T-helper 1 cell treated with Interleukin-12 subunit alpha and Interleukin-12 subunit beta and Interleukin-4 antibody, amounts not matched to agents 30 μg/mL and 1 μg/mL, for 36 hours (primary cell): ENCODE measurements around the gene SLC4A4.

Source experiments
- H3K27ac Mint-ChIP-seq: one replicate; pipeline ENCODE4 v1.8.0; 2021; ENCODE audit warnings: mild to moderate bottlenecking, mixed read lengths
- H3K27me3 Mint-ChIP-seq: one replicate; pipeline ENCODE4 v1.8.0; 2021; ENCODE audit warnings: low read depth, mixed read lengths
- H3K36me3 Mint-ChIP-seq: one replicate; pipeline ENCODE4 v1.8.0; 2021; ENCODE audit warnings: low read depth, mixed read lengths
- H3K4me1 Mint-ChIP-seq: one replicate; pipeline ENCODE4 v1.8.0; 2021; ENCODE audit warnings: low read depth, mixed read lengths
- H3K4me3 Mint-ChIP-seq: one replicate; pipeline ENCODE4 v1.8.0; 2021; ENCODE audit warnings: mild to moderate bottlenecking, moderate library complexity, mixed read lengths
- H3K9me3 Mint-ChIP-seq: one replicate; pipeline ENCODE4 v1.8.0; 2021; ENCODE audit warnings: mixed read lengths

The SLC4A4 gene

GRCh38 chr4:71333960-71334359 lies 4.9 kb upstream of the SLC4A4 start:
- no peak overlapping the region for H3K27ac Mint-ChIP-seq
- H3K27me3 Mint-ChIP-seq: no peaks in the 10 kb centered on the region
- peaks cover 3% of the 10 kb centered on the region for H3K4me1 Mint-ChIP-seq
- H3K9me3 Mint-ChIP-seq: no peaks in the 10 kb centered on the region
- H3K36me3 Mint-ChIP-seq: no peaks in the 10 kb centered on the region
- no peak overlapping the region for H3K4me3 Mint-ChIP-seq

- H3K4me3 Mint-ChIP-seq: no peak overlapping the region
- H3K4me1 Mint-ChIP-seq: peaks cover 4% of the 10 kb centered on the region
- H3K36me3 Mint-ChIP-seq: no peaks in the 10 kb centered on the region
- no peak overlapping the region for H3K27ac Mint-ChIP-seq
- no peaks in the 10 kb centered on the region for H3K9me3 Mint-ChIP-seq
- no peaks in the 10 kb centered on the region for H3K27me3 Mint-ChIP-seq
Observed at GRCh38 chr4:71334465-71334882, 4.3 kb upstream of the SLC4A4 start.

GRCh38 chr4:71343670-71344466 lies 5.0 kb downstream of the SLC4A4 start:
- Mint-ChIP-seq H3K4me3 (no peak overlapping the region), H3K36me3 (no peaks in the 10 kb centered on the region), H3K27me3 (peaks cover 6% of the 10 kb centered on the region), H3K4me1 (peaks cover 2% of the 10 kb centered on the region), H3K27ac (no peak overlapping the region), H3K9me3 (no peaks in the 10 kb centered on the region)

GRCh38 chr4:71346710-71347109 lies 7.9 kb downstream of the SLC4A4 start:
- Mint-ChIP-seq H3K4me3 (no peak overlapping the region), H3K36me3 (no peaks in the 10 kb centered on the region), H3K27ac (no peak overlapping the region), H3K9me3 (no peaks in the 10 kb centered on the region), H3K4me1 (no peaks in the 10 kb centered on the region), H3K27me3 (peaks cover 8% of the 10 kb centered on the region)

- Mint-ChIP-seq H3K27me3 (peaks cover 8% of the 10 kb centered on the region), H3K36me3 (no peaks in the 10 kb centered on the region), H3K4me1 (no peaks in the 10 kb centered on the region), H3K9me3 (no peaks in the 10 kb centered on the region), H3K4me3 (no peak overlapping the region), H3K27ac (no peak overlapping the region)
Observed at GRCh38 chr4:71348586-71348985, 9.8 kb downstream of the SLC4A4 start.

- Mint-ChIP-seq H3K27me3 (no peaks in the 10 kb centered on the region), H3K36me3 (no peaks in the 10 kb centered on the region), H3K27ac (no peak overlapping the region), H3K4me3 (no peak overlapping the region), H3K9me3 (no peaks in the 10 kb centered on the region), H3K4me1 (no peaks in the 10 kb centered on the region)
Observed at GRCh38 chr4:71355045-71355444, 16.2 kb downstream of the SLC4A4 start.

GRCh38 chr4:71355971-71356370 lies 17.2 kb downstream of the SLC4A4 start:
- Mint-ChIP-seq H3K4me1 (no peaks in the 10 kb centered on the region), H3K4me3 (no peak overlapping the region), H3K27ac (no peak overlapping the region), H3K36me3 (no peaks in the 10 kb centered on the region), H3K9me3 (no peaks in the 10 kb centered on the region), H3K27me3 (no peaks in the 10 kb centered on the region)

GRCh38 chr4:71356924-71357663 lies 18.3 kb downstream of the SLC4A4 start:
- Mint-ChIP-seq H3K27ac (no peak overlapping the region), H3K9me3 (no peaks in the 10 kb centered on the region), H3K27me3 (no peaks in the 10 kb centered on the region), H3K4me3 (no peak overlapping the region), H3K4me1 (no peaks in the 10 kb centered on the region), H3K36me3 (no peaks in the 10 kb centered on the region)

GRCh38 chr4:71360844-71361243 lies 22.0 kb downstream of the SLC4A4 start:
- no peak overlapping the region for H3K4me3 Mint-ChIP-seq
- H3K27ac Mint-ChIP-seq: no peak overlapping the region
- no peaks in the 10 kb centered on the region for H3K4me1 Mint-ChIP-seq
- no peaks in the 10 kb centered on the region for H3K36me3 Mint-ChIP-seq
- no peaks in the 10 kb centered on the region for H3K27me3 Mint-ChIP-seq
- no peaks in the 10 kb centered on the region for H3K9me3 Mint-ChIP-seq

- no peaks in the 10 kb centered on the region for H3K27me3 Mint-ChIP-seq
- H3K36me3 Mint-ChIP-seq: no peaks in the 10 kb centered on the region
- no peaks in the 10 kb centered on the region for H3K4me1 Mint-ChIP-seq
- H3K27ac Mint-ChIP-seq: no peak overlapping the region
- no peak overlapping the region for H3K4me3 Mint-ChIP-seq
- no peaks in the 10 kb centered on the region for H3K9me3 Mint-ChIP-seq
Observed at GRCh38 chr4:71361476-71361875, 22.7 kb downstream of the SLC4A4 start.

GRCh38 chr4:71366766-71367165 lies 27.9 kb downstream of the SLC4A4 start:
- Mint-ChIP-seq H3K36me3 (no peaks in the 10 kb centered on the region), H3K9me3 (no peaks in the 10 kb centered on the region), H3K4me1 (no peaks in the 10 kb centered on the region), H3K27ac (no peak overlapping the region), H3K27me3 (no peaks in the 10 kb centered on the region), H3K4me3 (no peak overlapping the region)

GRCh38 chr4:71367546-71367945 lies 28.7 kb downstream of the SLC4A4 start:
- Mint-ChIP-seq H3K4me3 (no peak overlapping the region), H3K9me3 (no peaks in the 10 kb centered on the region)

GRCh38 chr4:71368906-71369305 lies 30.1 kb downstream of the SLC4A4 start:
- H3K4me3 Mint-ChIP-seq: no peak overlapping the region
- H3K4me1 Mint-ChIP-seq: no peaks in the 10 kb centered on the region
- no peaks in the 10 kb centered on the region for H3K27me3 Mint-ChIP-seq
- no peak overlapping the region for H3K27ac Mint-ChIP-seq
- H3K36me3 Mint-ChIP-seq: no peaks in the 10 kb centered on the region
- no peaks in the 10 kb centered on the region for H3K9me3 Mint-ChIP-seq

More at GRCh38 chr4:71367546-71367945, 28.7 kb downstream of the SLC4A4 start:
- Mint-ChIP-seq H3K27ac (no peak overlapping the region), H3K4me1 (no peaks in the 10 kb centered on the region), H3K36me3 (no peaks in the 10 kb centered on the region), H3K27me3 (no peaks in the 10 kb centered on the region)

GRCh38 chr4:71369536-71369935 lies 30.7 kb downstream of the SLC4A4 start:
- H3K27me3 Mint-ChIP-seq: no peaks in the 10 kb centered on the region
- no peak overlapping the region for H3K27ac Mint-ChIP-seq
- no peaks in the 10 kb centered on the region for H3K9me3 Mint-ChIP-seq
- H3K36me3 Mint-ChIP-seq: no peaks in the 10 kb centered on the region
- H3K4me1 Mint-ChIP-seq: no peaks in the 10 kb centered on the region
- no peak overlapping the region for H3K4me3 Mint-ChIP-seq

GRCh38 chr4:71375494-71375893 lies 36.7 kb downstream of the SLC4A4 start:
- no peaks in the 10 kb centered on the region for H3K36me3 Mint-ChIP-seq

More at GRCh38 chr4:71375494-71375893, 36.7 kb downstream of the SLC4A4 start:
- no peaks in the 10 kb centered on the region for H3K4me1 Mint-ChIP-seq
- no peak overlapping the region for H3K4me3 Mint-ChIP-seq
- no peak overlapping the region for H3K27ac Mint-ChIP-seq
- no peaks in the 10 kb centered on the region for H3K9me3 Mint-ChIP-seq
- no peaks in the 10 kb centered on the region for H3K27me3 Mint-ChIP-seq
